K562 (cell line): ENCODE measurements around the gene HCRTR1. TPM values are rescaled to one million over a fixed set of nuclear protein-coding genes. Genes with fewer than 3 reads are reported as not detected.
A peak's percentile ranks its signal among the peaks of the same experiment; 100 is the strongest.

Experiments used
- ATAC-seq: fragments of 200-7000 bp; cut with Tn5 transposase; 3 replicates; pipeline ENCODE4 v1.9.1; 2020; ENCODE audit warnings: moderate library complexity
- BruUV-seq: library from RNA; stranded (reverse); fragments of 400-500 nt; replicated peaks from 2 replicates; lab custom pipeline; 2021; lab: Mats Ljungman, UMichigan
- CTCF ChIA-PET: fragments of 300-600 bp; formaldehyde crosslinking; extraction: SDS; loops from one replicate; lab custom pipeline; 2021; ENCODE audit warnings: low intra/inter-chr PET ratio; lab: Yijun Ruan, JAX
- POLR2A ChIA-PET: fragments of 300-600, 350-650 bp; sonication (Branson Sonifier 250); formaldehyde crosslinking; extraction: SDS; loops from one replicate; lab custom pipeline; 2021; ENCODE audit warnings: antibody characterized with exemption, inconsistent platforms; lab: Yijun Ruan, JAX
- DNase-seq, 4 experiments: peaks; one replicate each; pipeline versions ENCODE4 v3.0.0 to v3.0.0-alpha.2; 2011 to 2018; ENCODE audit warnings: low spot score in 3 of 4, mixed read lengths in 3 of 4; ENCODE audit errors: extremely low read depth in 1 of 4
- FAIRE-seq: peaks from 2 replicates; lab custom pipeline; 2011; peaks lifted over from hg19 to GRCh38; lab: Jason Lieb, UNC
- H2AFZ ChIP-seq: 2 replicates; pipeline ENCODE4 v1.6.0; 2011; ENCODE audit warnings: low read depth, low read length, control low read depth, inconsistent platforms
- H3K27ac ChIP-seq: fragments of 200-600 bp; 3 replicates; pipeline ENCODE4 v1.8.0; 2011; ENCODE audit warnings: low read depth, mild to moderate bottlenecking, control low read depth, inconsistent platforms, low read length, moderate library complexity, mixed read lengths; ENCODE audit errors: extremely low read depth
- H3K27me3 ChIP-seq, 2 experiments: fragments of 300-600 bp in 1 of 2; 2 replicates in 1 of 2; 3 replicates in 1 of 2; pipeline versions ENCODE4 v1.6.0 to v1.8.0; 2011; ENCODE audit warnings: inconsistent platforms in 2 of 2, low read length in 2 of 2, mild to moderate bottlenecking in 1 of 2, mixed read lengths in 1 of 2, moderate library complexity in 1 of 2; ENCODE audit not compliant: control insufficient read depth in 2 of 2, insufficient read depth in 2 of 2
- H3K36me3 ChIP-seq: fragments of 300-600 bp; 3 replicates; pipeline ENCODE4 v1.8.0; 2011; ENCODE audit warnings: mild to moderate bottlenecking, low read length, inconsistent platforms; ENCODE audit not compliant: control insufficient read depth, insufficient read depth
- H3K4me1 ChIP-seq, 2 experiments: fragments of 200-600 bp in 1 of 2; replicated peaks in 1 of 2; 2 replicates in 1 of 2; 3 replicates in 1 of 2; pipeline versions ENCODE4 v1.5.1 to v1.8.0; 2011; ENCODE audit warnings: inconsistent platforms in 2 of 2, low read length in 2 of 2, mild to moderate bottlenecking in 1 of 2, mixed read lengths in 1 of 2, moderate library complexity in 1 of 2; ENCODE audit not compliant: control insufficient read depth in 2 of 2, insufficient read depth in 2 of 2
- H3K4me2 ChIP-seq: 2 replicates; pipeline ENCODE4 v1.6.1; 2011; ENCODE audit warnings: low read length, control low read depth, inconsistent platforms, mixed read lengths; ENCODE audit not compliant: insufficient read depth
- H3K4me3 ChIP-seq: fragments of 200-600 bp; sonication (generic), shearing (Covaris generic); 2 replicates; pipeline ENCODE4 v1.5.1; 2016; ENCODE audit warnings: control low read depth, inconsistent platforms
- H3K79me2 ChIP-seq: fragments of 200-600 bp; 3 replicates; pipeline ENCODE4 v1.8.0; 2011; ENCODE audit warnings: low read length, inconsistent platforms; ENCODE audit not compliant: control insufficient read depth, insufficient read depth
- H3K9ac ChIP-seq, 2 experiments: 2 replicates each; pipeline versions ENCODE4 v1.6.0 to v1.6.1; 2011; ENCODE audit warnings: low read depth in 2 of 2, low read length in 2 of 2, control low read depth in 1 of 2, inconsistent platforms in 1 of 2, mild to moderate bottlenecking in 1 of 2, mixed read lengths in 1 of 2; ENCODE audit not compliant: insufficient read depth in 1 of 2
- H3K9me1 ChIP-seq: one replicate; pipeline ENCODE4 v1.6.0; 2011; ENCODE audit warnings: inconsistent platforms, mild to moderate bottlenecking, low read length, moderate library complexity; ENCODE audit not compliant: control insufficient read depth, insufficient read depth
- H3K9me3 ChIP-seq: replicated peaks from 2 replicates; pipeline ENCODE4 v1.5.1; 2011; ENCODE audit warnings: low read depth, low read length, inconsistent platforms; ENCODE audit not compliant: control insufficient read depth, insufficient read depth
- H4K20me1 ChIP-seq: replicated peaks from 2 replicates; pipeline ENCODE4 v1.6.1; 2011; ENCODE audit warnings: low read length, inconsistent platforms, mixed read lengths; ENCODE audit not compliant: control insufficient read depth, insufficient read depth
- BHLHE40 ChIP-seq: IDR thresholded peaks from 2 replicates; pipeline ENCODE4 v1.6.1; 2011; ENCODE audit warnings: low read length, improper control_type of control experiment
- ETV6 ChIP-seq, 3 experiments: fragments of 150-350 bp in 1 of 3; sonication (generic) in 1 of 3; formaldehyde crosslinking in 1 of 3; IDR thresholded peaks; 2 replicates each; pipeline versions ENCODE4 v1.6.1 to v1.8.0; 2014 to 2022; ENCODE audit warnings: borderline replicate concordance in 2 of 3, low read depth in 2 of 3, antibody characterized with exemption in 1 of 3, low read length in 1 of 3, mild to moderate bottlenecking in 1 of 3, missing genetic modification reagents in 1 of 3
- HDAC8 ChIP-seq: fragments of 450-650 bp; IDR thresholded peaks from 2 replicates; pipeline ENCODE4 v1.6.1; 2016; ENCODE audit warnings: mild to moderate bottlenecking, missing genetic modification characterization, moderate library complexity, missing compliant biosample characterization
- KLF6 ChIP-seq: fragments of 250-450 bp; sonication (Bioruptor Pico); IDR thresholded peaks from 2 replicates; pipeline ENCODE4 v1.4.0; 2020; ENCODE audit warnings: mild to moderate bottlenecking, moderate library complexity, borderline replicate concordance
- RBFOX2 ChIP-seq: fragments of 200-400 bp; formaldehyde crosslinking; IDR thresholded peaks from 2 replicates; pipeline ENCODE4 v1.6.1; 2017; ENCODE audit warnings: low read depth, mild to moderate bottlenecking, low read length, moderate library complexity
- SAP30 ChIP-seq: fragments of 200-600 bp; sonication (generic); IDR thresholded peaks from 2 replicates; pipeline ENCODE4 v1.6.1; 2012; ENCODE audit warnings: borderline replicate concordance, low read depth, mild to moderate bottlenecking, moderate library complexity, low read length, control low read depth, inconsistent platforms; ENCODE audit not compliant: insufficient read depth, poor library complexity, severe bottlenecking
- SIN3A ChIP-seq, 2 experiments: fragments of 150-350 bp in 1 of 2; IDR thresholded peaks; 2 replicates each; pipeline ENCODE4 v1.6.1; 2011 to 2016; ENCODE audit warnings: borderline replicate concordance in 2 of 2, low read depth in 2 of 2, low read length in 2 of 2, mild to moderate bottlenecking in 2 of 2, moderate library complexity in 2 of 2; ENCODE audit not compliant: control insufficient read depth in 1 of 2
- SMARCC2 ChIP-seq: fragments of 450-650 bp; IDR thresholded peaks from 2 replicates; pipeline ENCODE4 v1.6.1; 2017; ENCODE audit warnings: antibody characterized with exemption, moderate library complexity, mild to moderate bottlenecking, low read depth
- TGIF2 ChIP-seq: sonication (generic); formaldehyde crosslinking; IDR thresholded peaks from 2 replicates; pipeline ENCODE4 v1.8.1; 2022; ENCODE audit warnings: mild to moderate bottlenecking, missing genetic modification reagents, moderate library complexity
- ZBTB1 ChIP-seq: sonication (generic); formaldehyde crosslinking; IDR thresholded peaks from 2 replicates; pipeline ENCODE4 v1.8.1; 2023; ENCODE audit warnings: missing genetic modification reagents, low read depth, mild to moderate bottlenecking, borderline replicate concordance
- ZNF184 ChIP-seq: sonication (generic); formaldehyde crosslinking; IDR thresholded peaks from 2 replicates; pipeline ENCODE4 v1.5.0; 2020; ENCODE audit warnings: missing genetic modification reagents
- ZNF212 ChIP-seq: fragments of 450-650 bp; formaldehyde crosslinking; IDR thresholded peaks from 2 replicates; pipeline ENCODE4 v1.4.0; 2020; ENCODE audit warnings: mild to moderate bottlenecking
- ZNF354B ChIP-seq: fragments of 250-450 bp; sonication (Bioruptor Pico); IDR thresholded peaks from 2 replicates; pipeline ENCODE4 v1.4.0; 2020
- WGBS: fragments of 100-300 bp; shearing (Covaris generic); methylation state at CpG from one replicate; pipeline ENCODE4 v1.1.6; 2016; ENCODE audit warnings: low coverage, mixed read lengths; ENCODE audit not compliant: insufficient coverage; ENCODE audit errors: missing lambda C conversion rate; 5-methylcytosine and 5-hydroxymethylcytosine counted together
- in situ Hi-C: fragments of 300-500 bp; cut with MboI; formaldehyde crosslinking; loops from 4 replicates; pipeline ENCODE4 v1.15.0; 2018; ENCODE audit warnings: inconsistent platforms, mixed read lengths
- intact Hi-C: fragments of 100-400 bp; cut with micrococcal nuclease; formaldehyde crosslinking; loops from 2 replicates; pipeline ENCODE4 v1.14.2; 2022
- polyA plus RNA-seq, 8 experiments: library from polyadenylated mRNA; depleted of rRNA in 4 of 8; stranded (reverse) in 5 of 8; unstranded in 3 of 8; fragments of >200 nt; fragmentation: Nextera tagmentation in 2 of 8; fragmentation: Illumina TruSeq in 1 of 8; extraction: Ambion mirVana in 2 of 8; extraction: Trizol in 1 of 8; gene quantifications; 2 replicates each; pipeline versions ENCODE4 v1.2.1 to v1.2.3, GENCODE V29; 2011 to 2014; ENCODE audit warnings: inconsistent platforms in 1 of 8, missing spikeins in 1 of 8
- total RNA-seq, 7 experiments: library from RNA; depleted of rRNA in 6 of 7; stranded (reverse); fragments of >200 nt in 6 of 7; fragmentation: Illumina TruSeq in 2 of 7; extraction: Trizol in 2 of 7; gene quantifications; 2 replicates each; pipeline versions ENCODE4 v1.2.1 to v1.2.3, GENCODE V29; 2011 to 2021; ENCODE audit warnings: low replicate concordance in 1 of 7
- TF ChIP-seq, protein P1 (sequence below), 2 experiments: IDR thresholded peaks; 2 replicates each; pipeline ENCODE4 v1.6.1; 2012; ENCODE audit warnings: improper control_type of control experiment in 2 of 2, low read depth in 2 of 2, low read length in 2 of 2, borderline replicate concordance in 1 of 2

Gene HCRTR1
- total and polyA plus RNA-seq, 9 of the 15 experiments (the other 6 are each of a cell fraction or from before 2014, with no cell fraction given) = not detected

DNA sequence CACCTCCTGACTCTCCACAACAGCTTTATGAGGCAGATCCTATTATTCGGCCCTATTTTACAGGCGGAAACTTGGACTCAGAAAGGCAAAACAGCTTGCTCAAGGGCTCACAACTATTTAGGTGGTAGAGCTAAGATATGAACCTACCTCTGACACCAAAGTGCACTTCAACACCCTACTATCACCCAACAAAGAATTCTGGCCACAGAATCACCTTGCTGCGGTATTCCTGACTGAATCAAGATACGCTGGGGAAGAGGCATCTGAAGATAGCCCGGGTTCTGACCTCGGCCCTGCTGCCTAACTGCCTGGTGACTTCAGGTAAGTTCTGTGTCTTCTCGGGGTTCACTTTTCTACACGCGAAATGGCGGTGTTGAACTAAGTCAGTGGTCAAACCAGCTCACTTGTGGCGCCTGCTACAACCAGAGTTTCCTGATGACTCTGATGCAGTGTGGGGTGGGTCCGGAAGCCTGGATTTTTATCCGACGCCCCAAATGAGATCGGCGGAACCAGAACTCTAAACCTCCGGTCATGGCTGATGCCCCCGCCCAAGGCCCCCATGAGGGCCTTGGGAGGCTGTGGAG is 26.6 kb downstream of the HCRTR1 start (continued):
- no peak for TF ChIP-seq HDAC8
- no peak for TF ChIP-seq BHLHE40
- TF ChIP-seq, protein P1, sequence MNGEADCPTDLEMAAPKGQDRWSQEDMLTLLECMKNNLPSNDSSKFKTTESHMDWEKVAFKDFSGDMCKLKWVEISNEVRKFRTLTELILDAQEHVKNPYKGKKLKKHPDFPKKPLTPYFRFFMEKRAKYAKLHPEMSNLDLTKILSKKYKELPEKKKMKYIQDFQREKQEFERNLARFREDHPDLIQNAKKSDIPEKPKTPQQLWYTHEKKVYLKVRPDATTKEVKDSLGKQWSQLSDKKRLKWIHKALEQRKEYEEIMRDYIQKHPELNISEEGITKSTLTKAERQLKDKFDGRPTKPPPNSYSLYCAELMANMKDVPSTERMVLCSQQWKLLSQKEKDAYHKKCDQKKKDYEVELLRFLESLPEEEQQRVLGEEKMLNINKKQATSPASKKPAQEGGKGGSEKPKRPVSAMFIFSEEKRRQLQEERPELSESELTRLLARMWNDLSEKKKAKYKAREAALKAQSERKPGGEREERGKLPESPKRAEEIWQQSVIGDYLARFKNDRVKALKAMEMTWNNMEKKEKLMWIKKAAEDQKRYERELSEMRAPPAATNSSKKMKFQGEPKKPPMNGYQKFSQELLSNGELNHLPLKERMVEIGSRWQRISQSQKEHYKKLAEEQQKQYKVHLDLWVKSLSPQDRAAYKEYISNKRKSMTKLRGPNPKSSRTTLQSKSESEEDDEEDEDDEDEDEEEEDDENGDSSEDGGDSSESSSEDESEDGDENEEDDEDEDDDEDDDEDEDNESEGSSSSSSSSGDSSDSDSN (IDR thresholded peaks at IDR 0.05; ENCODE audit: borderline replicate concordance in 1 of 2, low read depth in 2 of 2, low read length in 2 of 2) = no peak
- peak; percentile 34 to 61; a peak in 2 of 4 replicates for TF ChIP-seq SIN3A (IDR thresholded peaks at IDR 0.05; ENCODE audit: borderline replicate concordance in 2 of 2, control insufficient read depth in 1 of 2, low read depth in 2 of 2, low read length in 2 of 2)
- no peak for TF ChIP-seq ZNF184 (CRISPR knock-in tag)

DNA sequence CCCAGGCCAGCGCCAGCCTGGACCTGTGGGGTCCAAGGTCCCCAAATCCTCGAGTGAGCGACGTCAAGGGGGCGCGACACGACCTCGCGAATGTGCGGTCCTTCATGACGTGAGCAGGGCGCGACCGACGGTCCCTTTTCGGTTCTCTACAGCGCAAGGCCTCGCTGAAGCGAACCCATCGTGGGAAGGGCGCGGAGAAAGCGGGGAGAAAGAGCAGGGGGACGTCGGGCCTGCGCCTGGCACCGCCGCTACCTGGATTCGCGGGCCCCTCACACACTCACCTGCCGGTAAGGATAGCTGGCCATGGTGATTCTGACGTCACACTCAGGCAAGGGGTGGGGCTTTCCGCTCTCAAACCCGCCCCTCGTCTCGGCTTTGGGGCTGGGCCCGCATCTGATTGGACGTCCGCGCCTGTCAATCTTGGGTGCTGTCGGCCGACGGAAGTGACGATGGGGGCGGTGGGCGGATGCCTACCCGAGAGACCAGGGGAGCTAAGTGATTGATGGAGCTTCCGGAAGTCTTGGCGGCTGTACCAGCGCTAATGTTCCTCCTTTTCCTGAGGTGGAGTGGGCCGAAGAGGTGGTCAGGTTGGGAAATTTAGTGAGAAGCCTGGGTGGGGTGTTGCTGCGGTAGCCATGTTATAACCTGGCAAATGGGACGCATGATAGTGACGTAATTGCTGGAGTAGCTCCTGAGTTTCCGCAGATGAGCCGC is 27.2 kb downstream of the HCRTR1 start, which contains the start of gene PEF1:
TSS of gene PEF1 (minus strand) at position 317 of the 714 bp plus-strand sequence. CDS start at position 305, 12 bp downstream.
- Histone ChIP-seq H3K4me1 (peaks cover 0 to 13% of the 10 kb centered on the region in 2 experiments; a peak in 3 of 5 replicates), H3K27me3 (0 out of 5 replicates have a peak, but pooled peaks cover 0 to under 1% of the 10 kb centered on the region in 2 experiments), H3K4me3 (peak within 1 kb of the TSS; percentile 62), H3K36me3 (no peaks in the 10 kb centered on the region; the same call in 2 of the 3 replicates), H3K9me3 (no peaks in the 10 kb centered on the region), H3K27ac (peak within 1 kb of the TSS; percentile 96), H3K9ac (peak within 1 kb of the TSS; percentile 94 to 99), H2AFZ (peak within 1 kb of the TSS; percentile 99), H3K79me2 (peaks cover 33% of the 10 kb centered on the region), H3K4me2 (peak within 1 kb of the TSS; percentile 100), H4K20me1 (no peaks in the 10 kb centered on the region), H3K9me1 (no peaks in the 10 kb centered on the region)
- intact Hi-C loops = loop anchor here (10.0 kb wide), 1 partner anchor 310 kb away; no protein-coding TSS in a partner anchor
- DNase-seq = peak; percentile 99 to 100 (median 100)
- in situ Hi-C loops = no loop called here
- WGBS = under 1% methylated on average over 53 of the region's 56 CpGs
- no TSS peak for BruUV-seq
- peak; percentile 91 for ATAC-seq
- ChIA-PET CTCF (interaction anchor here (0.6 kb wide), 1 partner anchor 75 kb away, joined by 3 read pairs; no protein-coding TSS in a partner anchor), POLR2A (interaction anchor here (0.6 to 2.5 kb wide), 20 partner anchors 8 to 654 kb away, joined by 3 to 11 read pairs (median 4); no protein-coding TSS in a partner anchor)
- FAIRE-seq = peak; percentile 94
- TF ChIP-seq ZBTB1 (CRISPR knock-in tag) (peak; percentile 80; the same call in 1 of the 2 replicates), ZNF354B (CRISPR knock-in tag) (no peak), TGIF2 (CRISPR knock-in tag) (no peak; the same call in 1 of the 2 replicates), KLF6 (CRISPR knock-in tag) (no peak; the same call in 1 of the 2 replicates), SIN3A (IDR thresholded peaks at IDR 0.05; ENCODE audit: borderline replicate concordance in 2 of 2, control insufficient read depth in 1 of 2, low read depth in 2 of 2, low read length in 2 of 2) (peak in 1 of 2 experiments; percentile 70; a peak in 2 of 4 replicates), ETV6 (IDR thresholded peaks at IDR 0.05; ENCODE audit: borderline replicate concordance in 1 of 2, low read depth in 2 of 2, low read length in 1 of 2) (no peak), ETV6 (CRISPR knock-in tag; IDR thresholded peaks at IDR 0.05; ENCODE audit: borderline replicate concordance) (no peak), SMARCC2 (0 out of 2 replicates have a peak, but pooled peaks have one; percentile 45), RBFOX2 (peak; percentile 94), SAP30 (peak; percentile 55), ZNF212 (CRISPR knock-in tag) (no peak)
